ENCODE results near the gene APBB3.
"Not testable (repeated sequence)": the region's sequence is repeated elsewhere in the genome, so short reads cannot be mapped to it uniquely, and the experiment has no call there.

The APBB3 gene

GRCh38 chr5:140596321-140596741 is 31.9 kb upstream of the APBB3 start:
- Histone ChIP-seq H3K4me3 (ENCODE audit: low read depth in 1 of 2, low read length in 2 of 2) (no peak overlapping the region), H3K9me3 (ENCODE audit: control insufficient read depth in 1 of 2, low read length in 2 of 2) (no peaks in the 10 kb centered on the region), H3K27ac (ENCODE audit: low read length) (peak overlapping the region; percentile 23), H3K36me3 (ENCODE audit: control insufficient read depth in 1 of 2, insufficient read depth in 2 of 2, low read length in 2 of 2) (no peaks in the 10 kb centered on the region), H3K27me3 (ENCODE audit: low read depth, low read length) (no peaks in the 10 kb centered on the region), H3K4me1 (ENCODE audit: control insufficient read depth in 1 of 2, insufficient read depth in 2 of 2, low read length in 2 of 2) (no peaks in the 10 kb centered on the region)

- Histone ChIP-seq H3K27me3 (ENCODE audit: low read depth, low read length) (no peaks in the 10 kb centered on the region), H3K36me3 (ENCODE audit: control insufficient read depth in 1 of 2, insufficient read depth in 2 of 2, low read length in 2 of 2) (no peaks in the 10 kb centered on the region), H3K27ac (ENCODE audit: low read length) (peak overlapping the region; percentile 3), H3K4me1 (ENCODE audit: control insufficient read depth in 1 of 2, insufficient read depth in 2 of 2, low read length in 2 of 2) (no peaks in the 10 kb centered on the region), H3K4me3 (ENCODE audit: low read depth in 1 of 2, low read length in 2 of 2) (no peak overlapping the region), H3K9me3 (ENCODE audit: control insufficient read depth in 1 of 2, low read length in 2 of 2) (no peaks in the 10 kb centered on the region)
These were observed 31.3 kb upstream of the APBB3 start for GRCh38 chr5:140595538-140596300.

- Histone ChIP-seq H3K4me3 (ENCODE audit: low read depth in 1 of 2, low read length in 2 of 2) (no peak overlapping the region), H3K36me3 (ENCODE audit: control insufficient read depth in 1 of 2, insufficient read depth in 2 of 2, low read length in 2 of 2) (no peaks in the 10 kb centered on the region), H3K9me3 (ENCODE audit: control insufficient read depth in 1 of 2, low read length in 2 of 2) (no peaks in the 10 kb centered on the region), H3K4me1 (ENCODE audit: control insufficient read depth in 1 of 2, insufficient read depth in 2 of 2, low read length in 2 of 2) (no peaks in the 10 kb centered on the region), H3K27me3 (ENCODE audit: low read depth, low read length) (no peaks in the 10 kb centered on the region), H3K27ac (ENCODE audit: low read length) (no peak overlapping the region)
These were observed 29.8 kb upstream of the APBB3 start for GRCh38 chr5:140594169-140594568.

GRCh38 chr5:140593070-140593469 is 28.7 kb upstream of the APBB3 start:
- H3K9me3 ChIP-seq (ENCODE audit: control insufficient read depth in 1 of 2, low read length in 2 of 2); H3K4me3 ChIP-seq (ENCODE audit: low read depth in 1 of 2, low read length in 2 of 2); H3K36me3 ChIP-seq (ENCODE audit: control insufficient read depth in 1 of 2, insufficient read depth in 2 of 2, low read length in 2 of 2); H3K4me1 ChIP-seq (ENCODE audit: control insufficient read depth in 1 of 2, insufficient read depth in 2 of 2, low read length in 2 of 2); H3K27ac ChIP-seq (ENCODE audit: low read length); H3K27me3 ChIP-seq (ENCODE audit: low read depth, low read length): not testable (repeated sequence)

GRCh38 chr5:140591747-140592372 is 27.5 kb upstream of the APBB3 start:
- Histone ChIP-seq H3K27me3 (ENCODE audit: low read depth, low read length) (no peaks in the 10 kb centered on the region), H3K4me1 (ENCODE audit: control insufficient read depth in 1 of 2, insufficient read depth in 2 of 2, low read length in 2 of 2) (no peaks in the 10 kb centered on the region), H3K36me3 (ENCODE audit: control insufficient read depth in 1 of 2, insufficient read depth in 2 of 2, low read length in 2 of 2) (no peaks in the 10 kb centered on the region), H3K4me3 (ENCODE audit: low read depth in 1 of 2, low read length in 2 of 2) (peak overlapping the region in 1 of 2 donors; percentile 12), H3K9me3 (ENCODE audit: control insufficient read depth in 1 of 2, low read length in 2 of 2) (no peaks in the 10 kb centered on the region), H3K27ac (ENCODE audit: low read length) (peak overlapping the region; percentile 20)

- Histone ChIP-seq H3K36me3 (ENCODE audit: control insufficient read depth in 1 of 2, insufficient read depth in 2 of 2, low read length in 2 of 2) (no peaks in the 10 kb centered on the region), H3K27ac (ENCODE audit: low read length) (peak overlapping the region; percentile 20), H3K4me3 (ENCODE audit: low read depth in 1 of 2, low read length in 2 of 2) (no peak overlapping the region), H3K9me3 (ENCODE audit: control insufficient read depth in 1 of 2, low read length in 2 of 2) (no peaks in the 10 kb centered on the region), H3K4me1 (ENCODE audit: control insufficient read depth in 1 of 2, insufficient read depth in 2 of 2, low read length in 2 of 2) (no peaks in the 10 kb centered on the region), H3K27me3 (ENCODE audit: low read depth, low read length) (no peaks in the 10 kb centered on the region)
These were observed 26.5 kb upstream of the APBB3 start for GRCh38 chr5:140590861-140591260.

GRCh38 chr5:140588311-140589070 is 24.1 kb upstream of the APBB3 start:
- no peaks in the 10 kb centered on the region for H3K36me3 ChIP-seq (ENCODE audit: control insufficient read depth in 1 of 2, insufficient read depth in 2 of 2, low read length in 2 of 2)
- H3K4me1 ChIP-seq (ENCODE audit: control insufficient read depth in 1 of 2, insufficient read depth in 2 of 2, low read length in 2 of 2): no peaks in the 10 kb centered on the region
- no peaks in the 10 kb centered on the region for H3K9me3 ChIP-seq (ENCODE audit: control insufficient read depth in 1 of 2, low read length in 2 of 2)
- no peak overlapping the region for H3K4me3 ChIP-seq (ENCODE audit: low read depth in 1 of 2, low read length in 2 of 2)
- H3K27ac ChIP-seq (ENCODE audit: low read length): peak overlapping the region; percentile 43
- no peaks in the 10 kb centered on the region for H3K27me3 ChIP-seq (ENCODE audit: low read depth, low read length)

- Histone ChIP-seq H3K4me3 (ENCODE audit: low read depth in 1 of 2, low read length in 2 of 2) (no peak overlapping the region), H3K27ac (ENCODE audit: low read length) (no peak overlapping the region), H3K36me3 (ENCODE audit: control insufficient read depth in 1 of 2, insufficient read depth in 2 of 2, low read length in 2 of 2) (no peaks in the 10 kb centered on the region), H3K27me3 (ENCODE audit: low read depth, low read length) (no peaks in the 10 kb centered on the region), H3K9me3 (ENCODE audit: control insufficient read depth in 1 of 2, low read length in 2 of 2) (peaks cover 0 to 6% of the 10 kb centered on the region in 2 donors), H3K4me1 (ENCODE audit: control insufficient read depth in 1 of 2, insufficient read depth in 2 of 2, low read length in 2 of 2) (no peaks in the 10 kb centered on the region)
These were observed 23.1 kb upstream of the APBB3 start for GRCh38 chr5:140587495-140587894.

GRCh38 chr5:140579188-140579747 is 14.9 kb upstream of the APBB3 start:
- H3K36me3 ChIP-seq (ENCODE audit: control insufficient read depth in 1 of 2, insufficient read depth in 2 of 2, low read length in 2 of 2); H3K4me1 ChIP-seq (ENCODE audit: control insufficient read depth in 1 of 2, insufficient read depth in 2 of 2, low read length in 2 of 2); H3K27ac ChIP-seq (ENCODE audit: low read length): not testable (repeated sequence)

GRCh38 chr5:140576776-140577201 is 12.4 kb upstream of the APBB3 start:
- Histone ChIP-seq H3K36me3 (ENCODE audit: control insufficient read depth in 1 of 2, insufficient read depth in 2 of 2, low read length in 2 of 2) (no peaks in the 10 kb centered on the region), H3K9me3 (ENCODE audit: control insufficient read depth in 1 of 2, low read length in 2 of 2) (no peaks in the 10 kb centered on the region), H3K4me3 (ENCODE audit: low read depth in 1 of 2, low read length in 2 of 2) (no peak overlapping the region), H3K27ac (ENCODE audit: low read length) (peak overlapping the region; percentile 20), H3K27me3 (ENCODE audit: low read depth, low read length) (no peaks in the 10 kb centered on the region), H3K4me1 (ENCODE audit: control insufficient read depth in 1 of 2, insufficient read depth in 2 of 2, low read length in 2 of 2) (no peaks in the 10 kb centered on the region)

More at GRCh38 chr5:140579188-140579747, 14.9 kb upstream of the APBB3 start:
- not testable (repeated sequence) for H3K27me3 ChIP-seq (ENCODE audit: low read depth, low read length); H3K4me3 ChIP-seq (ENCODE audit: low read depth in 1 of 2, low read length in 2 of 2); H3K9me3 ChIP-seq (ENCODE audit: control insufficient read depth in 1 of 2, low read length in 2 of 2)

GRCh38 chr5:140575309-140575708 is 10.9 kb upstream of the APBB3 start:
- H3K4me1 ChIP-seq (ENCODE audit: control insufficient read depth in 1 of 2, insufficient read depth in 2 of 2, low read length in 2 of 2): peaks cover 0 to 11% of the 10 kb centered on the region in 2 donors
- peaks cover 2 to 3% of the 10 kb centered on the region in 2 donors for H3K36me3 ChIP-seq (ENCODE audit: control insufficient read depth in 1 of 2, insufficient read depth in 2 of 2, low read length in 2 of 2)
- H3K9me3 ChIP-seq (ENCODE audit: control insufficient read depth in 1 of 2, low read length in 2 of 2): no peaks in the 10 kb centered on the region
- H3K27ac ChIP-seq (ENCODE audit: low read length): no peak overlapping the region
- no peaks in the 10 kb centered on the region for H3K27me3 ChIP-seq (ENCODE audit: low read depth, low read length)
- no peak overlapping the region for H3K4me3 ChIP-seq (ENCODE audit: low read depth in 1 of 2, low read length in 2 of 2)

Data from muscle layer of duodenum (tissue), 2 donors.